H9 (cell line): ENCODE results near the gene NEDD9. TPM values are rescaled to one million over a fixed set of nuclear protein-coding genes. Genes with fewer than 3 reads are reported as not detected.

Experiments used
- DNase-seq: peaks from one replicate; pipeline ENCODE4 v3.0.0-alpha.2; 2017
- H2AFZ ChIP-seq: one replicate; pipeline ENCODE4 v1.6.1; 2013; ENCODE audit warnings: mild to moderate bottlenecking, low read length, control low read depth, moderate library complexity
- H2AK5ac ChIP-seq: 2 replicates; pipeline ENCODE4 v1.6.1; 2013; ENCODE audit warnings: low read length, control low read depth, mixed read lengths; ENCODE audit not compliant: insufficient read length
- H2BK120ac ChIP-seq: one replicate; pipeline ENCODE4 v1.6.1; 2013; ENCODE audit warnings: low read depth, mild to moderate bottlenecking, low read length, control low read depth, inconsistent platforms; ENCODE audit not compliant: poor library complexity, severe bottlenecking
- H2BK12ac ChIP-seq: 2 replicates; pipeline ENCODE4 v1.6.1; 2013; ENCODE audit warnings: low read length, control low read depth, mixed read lengths, low read depth; ENCODE audit not compliant: insufficient read length
- H2BK15ac ChIP-seq: 2 replicates; pipeline ENCODE4 v1.6.1; 2013; ENCODE audit warnings: low read depth, low read length, control low read depth
- H2BK20ac ChIP-seq: one replicate; pipeline ENCODE4 v1.6.1; 2013; ENCODE audit warnings: low read depth, mild to moderate bottlenecking, low read length, control low read depth, inconsistent platforms; ENCODE audit not compliant: poor library complexity, severe bottlenecking
- H2BK5ac ChIP-seq: 2 replicates; pipeline ENCODE4 v1.6.1; 2013; ENCODE audit warnings: low read length, control low read depth, mixed read lengths; ENCODE audit not compliant: insufficient read length
- H3K14ac ChIP-seq: 2 replicates; pipeline ENCODE4 v1.6.1; 2013; ENCODE audit warnings: low read length, control low read depth; ENCODE audit not compliant: insufficient read depth
- H3K18ac ChIP-seq: 2 replicates; pipeline ENCODE4 v1.6.1; 2013; ENCODE audit warnings: low read depth, mild to moderate bottlenecking, mixed read lengths, low read length, control low read depth; ENCODE audit not compliant: insufficient read length
- H3K23ac ChIP-seq: 2 replicates; pipeline ENCODE4 v1.6.1; 2013; ENCODE audit warnings: low read length, control low read depth, mixed read lengths, low read depth; ENCODE audit not compliant: insufficient read length
- H3K23me2 ChIP-seq: 2 replicates; pipeline ENCODE4 v1.6.1; 2013; ENCODE audit warnings: low read depth, mild to moderate bottlenecking, mixed read lengths, low read length, control low read depth; ENCODE audit not compliant: insufficient read length, poor library complexity, severe bottlenecking
- H3K27ac ChIP-seq: 2 replicates; pipeline ENCODE4 v1.5.1; 2013; ENCODE audit warnings: low read length, control low read depth, mixed read lengths, low read depth; ENCODE audit not compliant: insufficient read length
- H3K27me3 ChIP-seq: 2 replicates; pipeline ENCODE4 v1.6.1; 2013; ENCODE audit warnings: low read length, control low read depth, inconsistent platforms; ENCODE audit not compliant: insufficient read depth
- H3K4ac ChIP-seq: 2 replicates; pipeline ENCODE4 v1.6.1; 2013; ENCODE audit warnings: low read depth, mild to moderate bottlenecking, control low read depth, inconsistent platforms, low read length, moderate library complexity
- H3K4me1 ChIP-seq: 2 replicates; pipeline ENCODE4 v1.6.1; 2013; ENCODE audit warnings: low read length, control low read depth, inconsistent platforms; ENCODE audit not compliant: insufficient read depth
- H3K4me2 ChIP-seq: 2 replicates; pipeline ENCODE4 v1.6.1; 2013; ENCODE audit warnings: low read length, control low read depth, mixed read lengths; ENCODE audit not compliant: insufficient read length, insufficient read depth
- H3K56ac ChIP-seq: 2 replicates; pipeline ENCODE4 v1.6.1; 2013; ENCODE audit warnings: low read depth, mild to moderate bottlenecking, mixed read lengths, low read length, control low read depth; ENCODE audit not compliant: insufficient read length
- H3K79me1 ChIP-seq: 2 replicates; pipeline ENCODE4 v1.6.1; 2013; ENCODE audit warnings: low read depth, mild to moderate bottlenecking, moderate library complexity, low read length, control low read depth, inconsistent platforms; ENCODE audit not compliant: insufficient read depth, poor library complexity, severe bottlenecking
- H3K79me2 ChIP-seq: 2 replicates; pipeline ENCODE4 v1.6.1; 2013; ENCODE audit warnings: low read length, control low read depth, inconsistent platforms; ENCODE audit not compliant: insufficient read depth
- H3K9ac ChIP-seq: 2 replicates; pipeline ENCODE4 v1.6.1; 2013; ENCODE audit warnings: low read length, control low read depth, mixed read lengths; ENCODE audit not compliant: insufficient read length; ENCODE audit errors: extremely low read depth
- H3K9me3 ChIP-seq: one replicate; pipeline ENCODE4 v1.6.1; 2013; ENCODE audit warnings: low read depth, low read length, inconsistent platforms; ENCODE audit not compliant: control insufficient read depth
- H3T11ph ChIP-seq: one replicate; pipeline ENCODE4 v1.6.1; 2013; ENCODE audit warnings: mild to moderate bottlenecking, low read length, control low read depth, inconsistent platforms
- H4K20me1 ChIP-seq: one replicate; pipeline ENCODE4 v1.6.1; 2013; ENCODE audit not compliant: control insufficient read depth, insufficient read length, insufficient read depth
- H4K5ac ChIP-seq: 2 replicates; pipeline ENCODE4 v1.6.1; 2013; ENCODE audit warnings: low read depth, mild to moderate bottlenecking, mixed read lengths, low read length, control low read depth; ENCODE audit not compliant: insufficient read length
- H4K8ac ChIP-seq: replicated peaks from 2 replicates; pipeline ENCODE4 v1.6.1; 2013; ENCODE audit warnings: low read length, control low read depth, mixed read lengths, low read depth; ENCODE audit not compliant: insufficient read length
- H4K91ac ChIP-seq: 2 replicates; pipeline ENCODE4 v1.6.1; 2013; ENCODE audit warnings: low read depth, mild to moderate bottlenecking, moderate library complexity, mixed read lengths, low read length, control low read depth; ENCODE audit not compliant: insufficient read length
- H3K27ac Mint-ChIP-seq, 3 experiments: 2 replicates in 2 of 3; 3 replicates in 1 of 3; pipeline ENCODE4 v1.8.0; 2020 to 2021; ENCODE audit warnings: mixed read lengths in 3 of 3, mild to moderate bottlenecking in 1 of 3, moderate library complexity in 1 of 3
- H3K27me3 Mint-ChIP-seq: 2 replicates; pipeline ENCODE4 v1.8.0; 2021; ENCODE audit warnings: low read depth, mild to moderate bottlenecking, moderate library complexity, mixed read lengths
- H3K36me3 Mint-ChIP-seq, 3 experiments: 2 replicates in 2 of 3; 3 replicates in 1 of 3; pipeline ENCODE4 v1.8.0; 2020 to 2021; ENCODE audit warnings: low read depth in 3 of 3, mixed read lengths in 3 of 3; ENCODE audit not compliant: insufficient read depth in 1 of 3
- H3K4me1 Mint-ChIP-seq, 2 experiments: 2 replicates each; pipeline ENCODE4 v1.8.0; 2020; ENCODE audit warnings: mixed read lengths in 2 of 2
- H3K4me3 Mint-ChIP-seq, 2 experiments: 2 replicates in 1 of 2; 3 replicates in 1 of 2; pipeline ENCODE4 v1.8.0; 2020 to 2021; ENCODE audit warnings: mild to moderate bottlenecking in 2 of 2, mixed read lengths in 2 of 2, moderate library complexity in 1 of 2
- H3K9me3 Mint-ChIP-seq, 2 experiments: 2 replicates in 1 of 2; 3 replicates in 1 of 2; pipeline ENCODE4 v1.8.0; 2020; ENCODE audit warnings: mild to moderate bottlenecking in 2 of 2, mixed read lengths in 2 of 2, moderate library complexity in 1 of 2
- CTCF ChIP-seq: fragments of 200-600 bp; sonication (generic); conservative IDR thresholded peaks from 3 replicates; pipeline ENCODE4 v1.8.0; 2021; ENCODE audit warnings: antibody characterized with exemption, mild to moderate bottlenecking
- WGBS: extraction: QIAGEN DNeasy Blood & Tissue Kit; methylation state at CpG from one replicate; pipeline ENCODE4 v1.1.7; 2013; ENCODE audit warnings: missing lambda C conversion rate, low lambda C conversion rate, mixed read lengths; ENCODE audit not compliant: insufficient read length; ENCODE audit errors: extremely low coverage; 5-methylcytosine and 5-hydroxymethylcytosine counted together
- total RNA-seq: library from RNA; stranded (reverse); gene quantifications from 2 replicates; pipeline ENCODE4 v1.2.1, GENCODE V29; 2021

Gene NEDD9
- total RNA-seq, 1 experiment from 2014 or later = 5.5 TPM

- Histone ChIP-seq H3K4me2 (no peak overlapping the region), H3K27ac (no peak overlapping the region), H2BK12ac (no peak overlapping the region)
These were observed 40.2 kb upstream of the NEDD9 start for GRCh38 chr6:11272491-11273192.

More at GRCh38 chr6:11272491-11273192, 40.2 kb upstream of the NEDD9 start:
- DNase-seq = no peak
- no peaks in the 10 kb centered on the region for H3K79me2 ChIP-seq
- H2BK120ac ChIP-seq = no peak overlapping the region
- no peaks in the 10 kb centered on the region for H3K36me3 Mint-ChIP-seq
- no peak overlapping the region for H2AK5ac ChIP-seq
- H3K9me3 ChIP-seq = no peaks in the 10 kb centered on the region
- H4K91ac ChIP-seq = no peak overlapping the region
- H2BK15ac ChIP-seq = no peak overlapping the region
- H3K27ac Mint-ChIP-seq = no peak overlapping the region
- H2BK20ac ChIP-seq = no peak overlapping the region
- H3K9ac ChIP-seq = no peak overlapping the region
- H3K27me3 ChIP-seq = no peaks in the 10 kb centered on the region
- no peaks in the 10 kb centered on the region for H4K20me1 ChIP-seq
- no peak overlapping the region for H3K14ac ChIP-seq
- no peak overlapping the region for H4K8ac ChIP-seq
- no peak overlapping the region for H3K56ac ChIP-seq
- WGBS = no CpG with 5 or more reads among the region's 11 CpGs
- no peaks in the 10 kb centered on the region; a peak in 1 of 5 replicates for H3K9me3 Mint-ChIP-seq
- no peak overlapping the region for H3K18ac ChIP-seq
- H3K23ac ChIP-seq = no peak overlapping the region
- peaks cover 12 to 18% of the 10 kb centered on the region in 2 experiments for H3K4me1 Mint-ChIP-seq
- H3K4me3 Mint-ChIP-seq = no peak overlapping the region
- H3K27me3 Mint-ChIP-seq = no peaks in the 10 kb centered on the region; the same call in 1 of the 2 replicates
- TF ChIP-seq CTCF = no peak
- H3K79me1 ChIP-seq = no peaks in the 10 kb centered on the region
- H3K23me2 ChIP-seq = no peaks in the 10 kb centered on the region
- H2BK5ac ChIP-seq = no peak overlapping the region
- H4K5ac ChIP-seq = no peak overlapping the region
- no peak overlapping the region for H3K4ac ChIP-seq
- H2AFZ ChIP-seq = no peak overlapping the region
- no peak overlapping the region for H3T11ph ChIP-seq
- peaks cover 8% of the 10 kb centered on the region; the same call in 1 of the 2 replicates for H3K4me1 ChIP-seq
